Prostate gland (tissue), 2 donors: Measurements from ENCODE around the gene KRTAP1-5. TPM values are rescaled to one million over a fixed set of nuclear protein-coding genes. Genes with fewer than 3 reads are reported as not detected.

Source experiments
- DNase-seq: peaks from one replicate; pipeline ENCODE4 v3.0.0-alpha.2; 2019; ENCODE audit warnings: low spot score
- H3K27ac ChIP-seq, 2 donors: fragments of 200-600 bp; sonication (generic); 2 replicates each; pipeline ENCODE4 v1.5.1; 2017 to 2019
- H3K27me3 ChIP-seq: fragments of 200-600 bp; sonication (generic); replicated peaks from 2 replicates; pipeline ENCODE4 v1.5.1; 2019; ENCODE audit not compliant: insufficient read depth
- H3K36me3 ChIP-seq, 2 donors: fragments of 200-600 bp; sonication (generic); 1 replicate in 1 of 2; 2 replicates in 1 of 2; pipeline versions ENCODE4 v1.5.1 to v1.8.1; 2017 to 2019
- H3K4me1 ChIP-seq: fragments of 200-600 bp; sonication (generic); replicated peaks from 2 replicates; pipeline ENCODE4 v1.5.1; 2019
- H3K4me3 ChIP-seq, 2 donors: fragments of 200-600 bp; sonication (generic); 2 replicates each; pipeline ENCODE4 v1.5.1; 2017 to 2019
- H3K9me3 ChIP-seq: fragments of 200-600 bp; sonication (generic); 2 replicates; pipeline ENCODE4 v1.5.1; 2017
- CTCF ChIP-seq, 4 experiments: fragments of 200-600 bp in 2 of 4; fragments of 450-650 bp in 2 of 4; sonication (generic) in 2 of 4; IDR thresholded peaks; 1 replicate in 3 of 4; 2 replicates in 1 of 4; pipeline ENCODE4 v1.5.1; 2016 to 2019; ENCODE audit warnings: antibody characterized with exemption in 4 of 4, mild to moderate bottlenecking in 2 of 4, moderate library complexity in 2 of 4
- POLR2A ChIP-seq: fragments of 450-650 bp; IDR thresholded peaks from one replicate; pipeline ENCODE4 v1.6.1; 2016; ENCODE audit warnings: antibody characterized with exemption, mild to moderate bottlenecking
- POLR2AphosphoS5 ChIP-seq: sonication (generic); formaldehyde crosslinking; IDR thresholded peaks from one replicate; pipeline ENCODE4 v1.6.1; 2017; ENCODE audit warnings: antibody characterized with exemption
- WGBS: methylation state at CpG from one replicate; pipeline ENCODE4 v1.1.5; 2018; 5-methylcytosine and 5-hydroxymethylcytosine counted together
- intact Hi-C: fragments of 100-400 bp; cut with DNase I; formaldehyde crosslinking; loops from one replicate; pipeline ENCODE4 v1.14.2; 2022
- total RNA-seq, 2 donors: library from RNA; depleted of rRNA; stranded (reverse); fragments of >200 nt; gene quantifications; one replicate each; pipeline ENCODE4 v1.1.0, GENCODE V29; 2016

The KRTAP1-5 gene
- total RNA-seq, 2 donors from 2014 or later, result 0.51 TPM; not detected in 1

GRCh38 chr17:40995116-40995515, 31.9 kb downstream of the KRTAP1-5 start:
- no peaks in the 10 kb centered on the region for H3K4me1 ChIP-seq
- intact Hi-C loops, result no loop called here
- H3K4me3 ChIP-seq, result no peak overlapping the region
- no peaks in the 10 kb centered on the region for H3K36me3 ChIP-seq
- no peak overlapping the region for H3K27ac ChIP-seq
- 94% methylated on average over 1 of the region's 1 CpG for WGBS
- no peaks in the 10 kb centered on the region for H3K9me3 ChIP-seq
- H3K27me3 ChIP-seq, result no peaks in the 10 kb centered on the region
- no peak for DNase-seq
- TF ChIP-seq POLR2A (no peak), POLR2AphosphoS5 (no peak), CTCF (IDR thresholded peaks at IDR 0.05) (no peak)

DNA sequence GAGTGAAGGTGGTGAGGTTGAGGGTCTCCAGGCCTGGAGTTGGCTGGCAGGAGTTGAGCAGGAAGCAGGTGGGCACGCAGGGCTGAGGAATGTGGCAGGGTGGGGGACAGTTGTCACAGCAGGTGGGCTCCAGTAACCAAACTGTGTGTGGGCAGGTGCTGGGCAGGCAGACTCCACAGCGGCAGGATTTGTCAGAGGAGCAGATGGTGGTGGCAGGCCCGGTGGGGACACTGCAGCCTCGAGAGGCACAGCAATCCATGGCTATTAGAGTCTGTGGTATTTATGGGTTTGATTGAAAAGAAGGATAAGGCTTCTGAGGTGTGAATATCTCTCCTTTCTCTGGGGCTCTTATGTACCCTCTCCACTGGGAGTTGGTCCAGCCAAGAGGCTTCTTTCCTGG, 33.2 kb downstream of the KRTAP1-5 start, which contains the start of gene KRTAP3-3:
TSS of gene KRTAP3-3 (minus strand) at position 326 of the 400 bp plus-strand sequence. CDS start at position 259, 67 bp downstream.
- no peak for DNase-seq
- TF ChIP-seq POLR2A, result no peak
- TF ChIP-seq POLR2AphosphoS5, result no peak
- intact Hi-C loops, result no loop called here
- Histone ChIP-seq H3K4me3 (no peak within 1 kb of the TSS), H3K4me1 (no peaks in the 10 kb centered on the region), H3K27ac (no peak within 1 kb of the TSS), H3K36me3 (no peaks in the 10 kb centered on the region), H3K27me3 (no peaks in the 10 kb centered on the region), H3K9me3 (no peaks in the 10 kb centered on the region)
- WGBS, result 19% methylated on average over 4 of the region's 4 CpGs

DNA sequence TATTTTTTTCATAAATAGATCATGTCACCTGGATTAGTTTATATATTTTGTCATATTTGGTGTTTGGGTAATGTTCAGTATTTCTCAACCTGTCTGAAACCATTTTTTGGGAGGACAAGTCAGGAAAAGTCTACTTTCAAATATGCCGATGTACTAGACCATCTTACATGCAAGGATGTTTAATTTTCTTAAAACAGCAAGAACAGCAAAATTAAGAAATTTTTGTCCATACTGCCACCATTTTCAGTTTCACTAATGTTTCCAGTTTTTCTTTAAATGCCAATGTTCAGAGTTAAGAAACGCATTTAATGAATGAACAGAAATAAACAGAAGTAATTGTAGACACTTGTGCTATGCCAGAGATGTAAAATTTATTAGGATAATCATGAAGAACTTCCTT, 33.9 kb downstream of the KRTAP1-5 start:
- H3K4me3 ChIP-seq, result no peak overlapping the region
- intact Hi-C loops, result no loop called here
- WGBS, result 94% methylated on average over 2 of the region's 2 CpGs
- H3K27me3 ChIP-seq, result no peaks in the 10 kb centered on the region
- H3K4me1 ChIP-seq, result no peaks in the 10 kb centered on the region
- no peak overlapping the region for H3K27ac ChIP-seq
- H3K9me3 ChIP-seq, result no peaks in the 10 kb centered on the region
- TF ChIP-seq CTCF (IDR thresholded peaks at IDR 0.05) (no peak), POLR2AphosphoS5 (no peak), POLR2A (no peak)
- no peak for DNase-seq
- no peaks in the 10 kb centered on the region for H3K36me3 ChIP-seq

DNA sequence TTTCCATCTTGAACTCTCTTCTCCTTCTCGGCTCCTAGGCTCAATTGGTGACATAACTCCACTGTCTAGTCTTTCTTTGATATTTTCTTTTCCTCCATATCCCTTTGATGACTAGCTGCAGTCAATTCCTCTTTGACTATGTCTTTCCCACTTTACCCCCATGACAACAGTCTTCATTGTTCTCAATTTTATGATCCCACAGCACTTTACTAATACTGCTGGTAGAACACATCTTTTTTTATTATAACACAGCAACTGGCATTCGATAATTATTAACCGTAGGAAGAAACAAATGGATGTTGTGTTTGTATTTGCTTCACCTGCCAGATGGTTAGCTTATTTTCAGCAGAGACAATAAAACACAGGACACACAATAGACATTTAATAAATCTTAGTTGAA, 34.3 kb downstream of the KRTAP1-5 start:
- 78% methylated on average over 3 of the region's 3 CpGs for WGBS
- TF ChIP-seq CTCF (IDR thresholded peaks at IDR 0.05) (no peak), POLR2A (no peak), POLR2AphosphoS5 (no peak)
- intact Hi-C loops, result no loop called here

DNA sequence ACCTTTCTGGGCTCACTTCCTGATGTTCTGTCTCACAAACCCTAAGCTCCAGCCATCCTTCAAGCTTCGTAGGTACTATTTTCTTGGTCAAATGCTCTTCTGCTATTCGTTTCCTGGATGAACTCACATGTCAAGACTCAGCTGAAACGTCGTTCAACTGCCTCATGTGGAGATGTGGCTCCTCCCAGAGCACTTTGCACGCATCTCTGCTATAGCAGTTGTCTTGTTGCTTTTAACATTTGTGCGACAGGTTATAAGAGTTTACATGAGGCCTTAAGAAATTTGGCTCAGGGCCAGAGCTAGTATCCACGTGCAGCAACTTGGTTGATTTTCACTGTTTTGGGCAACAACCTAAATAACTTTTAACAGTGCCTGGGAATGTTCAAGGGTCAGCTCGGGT, 40.1 kb downstream of the KRTAP1-5 start:
- WGBS, result 58% methylated on average over 8 of the region's 8 CpGs
- Histone ChIP-seq H3K4me3 (no peak overlapping the region), H3K4me1 (no peaks in the 10 kb centered on the region), H3K27me3 (no peaks in the 10 kb centered on the region), H3K36me3 (no peaks in the 10 kb centered on the region), H3K9me3 (no peaks in the 10 kb centered on the region), H3K27ac (no peak overlapping the region)
- TF ChIP-seq POLR2A (no peak), CTCF (IDR thresholded peaks at IDR 0.05) (no peak), POLR2AphosphoS5 (no peak)
- intact Hi-C loops, result no loop called here
- no peak for DNase-seq

More for the DNA sequence above, 34.3 kb downstream of the KRTAP1-5 start:
- Histone ChIP-seq H3K27ac (no peak overlapping the region), H3K9me3 (no peaks in the 10 kb centered on the region), H3K4me1 (no peaks in the 10 kb centered on the region), H3K4me3 (no peak overlapping the region), H3K36me3 (no peaks in the 10 kb centered on the region), H3K27me3 (no peaks in the 10 kb centered on the region)
- DNase-seq, result no peak
